GM21717 (cell line): Measurements from ENCODE around the gene LDLRAD4.
"Not testable (repeated sequence)": the region's sequence is repeated elsewhere in the genome, so short reads cannot be mapped to it uniquely, and the experiment has no call there.

ENCODE experiments used
- ATAC-seq: cut with Tn5 transposase; IDR thresholded peaks from one replicate; pipeline ENCODE4 v1.9.1; 2021; ENCODE audit warnings: mild to moderate bottlenecking, moderate library complexity; ENCODE audit not compliant: unreplicated experiment

LDLRAD4 gene

DNA sequence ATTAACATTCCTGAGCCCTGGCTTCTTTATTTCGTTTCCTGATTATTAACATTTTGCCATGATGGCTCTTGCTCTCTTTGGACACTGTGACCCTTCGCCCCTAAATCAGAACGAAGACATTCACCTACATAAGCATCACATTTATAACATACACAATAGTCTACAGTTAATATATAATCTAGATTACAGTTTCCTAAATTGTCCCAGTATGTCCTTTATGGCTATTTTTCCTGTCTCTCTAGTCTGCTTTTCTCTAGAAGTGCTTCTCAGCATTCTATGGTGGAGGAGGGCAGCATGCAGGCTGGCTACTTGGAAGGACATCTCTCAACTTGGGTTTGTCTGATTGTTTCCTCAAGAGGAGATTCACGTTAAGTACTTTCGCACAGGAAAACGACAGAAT lies 457.9 kb downstream of the LDLRAD4 start:
- no peak for ATAC-seq

DNA sequence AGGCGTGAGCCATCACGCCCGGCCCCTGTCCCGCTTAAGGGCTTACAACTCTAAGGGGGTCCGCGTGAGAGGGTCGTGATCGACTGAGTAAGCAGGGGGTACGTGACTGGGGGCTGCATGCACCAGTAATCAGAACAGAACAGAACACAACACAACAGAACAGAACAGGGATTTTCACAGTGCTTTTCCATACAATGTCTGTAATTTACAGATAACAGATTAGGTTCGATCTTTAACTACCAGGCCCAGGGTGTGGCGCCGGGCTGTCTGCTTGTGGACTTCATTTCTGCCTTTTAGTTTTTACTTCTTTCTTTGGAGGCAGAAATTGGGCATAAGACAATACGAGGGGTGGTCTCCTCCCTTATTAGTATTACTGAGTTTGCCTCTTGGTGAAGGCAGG lies 458.8 kb downstream of the LDLRAD4 start:
- not testable (repeated sequence) for ATAC-seq

DNA sequence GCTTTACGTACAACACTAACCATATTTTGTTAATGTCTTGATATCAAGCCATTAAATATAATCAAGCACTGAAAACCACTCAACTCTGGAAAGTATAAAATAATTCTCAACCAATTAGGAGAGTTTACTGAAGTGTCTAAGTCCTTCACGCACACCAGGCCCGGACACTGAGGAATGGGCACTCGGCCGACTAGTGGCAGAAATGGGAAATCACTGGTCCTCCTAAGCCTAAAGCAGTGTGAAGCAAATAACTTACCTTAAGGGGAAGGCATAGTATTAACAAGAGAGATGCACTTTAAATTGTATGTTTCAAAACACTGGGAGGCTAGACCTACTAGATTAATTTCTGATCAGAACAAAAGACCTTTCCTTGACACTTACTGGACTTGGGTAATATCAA lies 462.1 kb downstream of the LDLRAD4 start:
- ATAC-seq: no peak

DNA sequence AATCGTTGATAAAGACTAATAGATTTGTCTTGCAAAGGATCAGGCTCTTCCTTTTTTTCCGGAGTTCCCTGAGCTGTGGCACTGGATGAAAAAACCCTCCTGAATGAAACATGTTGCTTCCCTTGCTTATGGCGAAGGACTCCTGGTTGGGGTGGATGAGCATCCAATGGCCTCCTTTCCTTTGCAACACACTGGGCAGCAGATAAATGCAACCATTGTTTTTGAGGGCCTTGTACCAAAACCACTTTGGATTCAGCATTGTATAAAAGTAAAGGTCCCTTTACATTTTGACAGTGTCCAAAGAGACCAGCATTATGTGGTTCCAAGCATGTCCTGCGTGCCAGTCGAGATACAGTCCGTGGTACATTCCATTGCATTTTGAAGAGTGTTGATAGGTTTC lies 463.1 kb downstream of the LDLRAD4 start:
- ATAC-seq: no peak

DNA sequence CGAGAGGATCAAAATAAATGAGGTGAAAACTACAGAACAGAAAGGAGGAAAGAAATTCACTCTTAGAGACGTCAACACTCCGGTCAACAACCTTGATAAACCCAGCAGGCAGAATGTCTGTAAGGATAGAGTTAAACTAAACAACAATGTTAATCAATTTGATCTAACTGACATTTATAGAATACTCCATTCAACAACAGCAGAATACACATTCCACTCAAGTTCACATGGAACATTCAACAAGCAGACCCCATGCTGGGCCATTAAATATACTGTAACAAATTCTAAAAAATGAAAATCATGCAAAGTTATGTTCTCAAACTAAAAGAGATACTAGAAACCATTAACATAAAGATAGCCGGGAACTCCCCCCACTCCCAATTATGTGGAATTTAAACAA lies 466.0 kb downstream of the LDLRAD4 start:
- no peak for ATAC-seq

DNA sequence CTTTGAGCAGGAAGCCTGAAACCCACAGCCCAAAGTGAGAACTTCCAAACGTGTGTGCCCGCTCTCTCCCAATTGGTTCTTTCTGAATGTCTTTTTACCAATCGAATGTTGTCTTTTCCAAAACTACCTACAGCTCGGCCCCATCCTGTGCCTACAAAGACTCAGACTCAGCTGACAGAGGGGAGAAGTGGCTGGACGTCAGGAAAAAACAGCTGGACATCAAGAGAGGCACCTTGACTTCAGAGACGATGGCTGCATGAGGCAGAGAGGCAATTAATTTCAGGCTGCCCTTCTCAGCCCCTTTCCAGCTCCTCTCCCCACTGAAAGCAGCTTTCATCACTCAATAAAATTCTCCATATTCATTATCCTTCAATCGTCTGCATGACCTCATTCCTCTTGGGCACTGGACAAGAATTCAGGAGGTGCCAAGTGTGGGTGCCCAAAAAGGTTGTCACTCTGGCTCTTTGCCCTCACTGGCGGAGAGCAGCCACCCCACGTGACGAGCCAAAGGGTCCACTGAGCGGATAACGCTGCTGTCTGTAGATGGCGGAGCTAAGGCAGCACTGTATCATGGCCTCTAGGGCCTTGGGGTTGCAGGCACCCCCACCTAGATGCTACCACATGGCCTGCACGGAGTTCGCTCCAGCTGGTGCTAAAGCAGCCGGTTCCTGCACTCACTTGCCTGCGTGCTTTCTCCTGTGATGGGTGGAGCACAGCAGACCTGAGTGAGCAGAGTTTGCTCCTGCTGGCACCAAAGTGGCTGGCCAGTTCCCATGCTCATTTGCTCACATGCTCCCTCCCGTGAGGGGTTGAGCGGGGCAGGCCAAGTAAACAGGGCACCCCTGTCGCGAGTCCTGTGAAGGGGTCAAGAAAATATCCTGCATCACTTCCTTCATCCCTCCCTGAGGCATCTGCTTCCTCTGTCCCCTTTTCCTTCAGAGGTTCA lies 469.9 kb downstream of the LDLRAD4 start:
- no peak for ATAC-seq

DNA sequence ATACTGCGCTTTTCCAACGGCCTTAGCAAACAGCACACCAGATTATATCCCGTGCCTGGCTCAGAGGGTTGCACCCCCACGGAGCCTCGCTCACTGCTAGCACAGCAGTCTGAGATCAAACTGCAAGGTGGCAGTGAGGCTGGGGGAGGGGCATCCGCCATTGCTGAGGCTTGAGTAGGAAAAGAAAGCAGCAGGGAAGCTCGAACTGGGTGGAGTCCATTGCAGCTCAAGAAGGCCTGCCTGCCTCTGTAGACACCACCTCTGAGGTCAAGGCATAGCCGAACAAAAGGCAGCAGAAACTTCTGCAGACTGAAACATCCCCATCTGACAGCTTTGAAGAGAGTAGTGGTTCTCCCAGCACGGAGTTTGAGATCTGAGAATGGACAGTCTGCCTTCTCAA lies 471.5 kb downstream of the LDLRAD4 start:
- not testable (repeated sequence) for ATAC-seq

DNA sequence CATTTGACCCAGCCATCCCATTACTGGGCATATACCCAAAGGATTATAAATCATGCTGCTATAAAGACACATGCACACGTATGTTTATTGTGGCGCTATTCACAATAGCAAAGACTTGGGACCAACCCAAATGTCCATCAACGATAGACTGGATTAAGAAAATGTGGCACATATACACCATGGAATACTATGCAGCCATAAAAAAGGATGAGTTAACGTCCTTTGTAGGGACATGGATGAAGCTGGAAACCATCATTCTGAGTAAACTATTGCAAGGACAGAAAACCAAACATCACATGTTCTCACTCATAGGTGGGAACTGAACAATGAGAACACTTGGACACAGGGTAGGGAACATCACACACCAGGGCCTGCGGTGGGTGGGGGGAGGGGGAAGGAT lies 476.8 kb downstream of the LDLRAD4 start:
- not testable (repeated sequence) for ATAC-seq

DNA sequence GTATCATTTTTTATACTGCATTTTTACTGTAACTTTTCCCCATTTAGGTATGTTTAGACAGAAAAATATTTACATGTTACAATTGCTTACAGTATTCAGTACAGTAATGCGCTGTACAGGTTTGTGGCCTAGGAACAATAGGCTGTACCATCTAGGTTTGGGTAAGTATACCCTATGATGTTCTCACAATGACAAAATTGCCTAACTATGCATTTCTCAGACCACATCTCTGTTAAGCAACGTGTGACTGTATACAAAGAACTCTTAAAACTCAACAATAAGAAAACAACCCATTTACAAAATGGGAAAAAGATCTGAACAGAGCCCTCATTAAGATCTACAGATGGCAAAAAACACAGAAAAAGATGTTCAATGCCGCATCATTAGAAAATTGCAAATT lies 478.4 kb downstream of the LDLRAD4 start:
- ATAC-seq: no peak

DNA sequence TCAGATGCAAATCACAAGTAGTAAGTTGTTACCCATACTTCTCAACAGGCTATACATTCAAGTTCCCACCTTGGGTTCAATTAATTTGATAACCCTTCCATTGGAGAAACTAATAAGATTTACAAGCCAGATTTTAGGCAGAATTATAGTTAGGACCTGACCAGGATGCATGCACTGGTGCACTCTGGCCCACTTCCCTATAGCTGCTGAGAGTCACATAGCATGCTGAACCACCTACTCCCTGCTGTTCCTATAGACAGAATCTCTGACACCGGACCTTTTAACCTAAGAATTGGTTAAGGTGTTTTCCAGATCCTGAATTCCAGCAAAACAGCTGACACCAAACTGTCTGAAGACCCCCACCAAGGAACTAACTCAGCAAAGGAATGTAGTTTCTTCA lies 481.6 kb downstream of the LDLRAD4 start:
- ATAC-seq: no peak
